Measurements from ENCODE around the gene NANOS2.

DNA sequence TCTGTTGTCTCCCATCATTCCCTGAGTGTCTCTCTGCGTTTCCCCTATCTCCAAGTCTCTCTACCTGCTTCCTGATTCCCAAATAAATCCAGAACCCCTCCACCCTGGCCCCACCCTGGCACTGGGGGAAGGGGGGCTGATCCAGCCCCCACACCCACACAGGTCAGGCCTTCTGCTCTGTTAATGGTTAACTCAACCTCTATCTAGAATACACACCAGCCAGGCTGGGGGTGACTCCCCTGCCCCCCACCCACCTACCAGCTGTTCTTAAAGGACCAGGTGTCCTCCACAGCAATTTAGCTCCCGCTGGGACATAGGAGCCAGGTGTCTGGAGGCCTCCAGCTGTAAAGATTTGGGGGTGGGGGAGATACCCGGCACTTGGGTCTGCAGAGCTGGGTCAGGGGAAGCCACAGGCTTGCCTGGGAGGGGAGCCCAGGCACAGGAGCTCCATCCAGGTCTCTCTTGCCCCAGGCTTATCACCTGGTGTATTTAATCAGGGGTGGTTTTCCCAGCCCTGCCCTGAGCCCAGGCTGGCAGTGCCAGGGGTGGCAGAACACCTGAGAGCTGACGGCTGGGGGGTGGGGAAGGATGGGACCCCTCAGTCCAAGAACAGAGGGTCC is 32.6 kb downstream of the NANOS2 start:
- TF ChIP-seq, protein P1, sequence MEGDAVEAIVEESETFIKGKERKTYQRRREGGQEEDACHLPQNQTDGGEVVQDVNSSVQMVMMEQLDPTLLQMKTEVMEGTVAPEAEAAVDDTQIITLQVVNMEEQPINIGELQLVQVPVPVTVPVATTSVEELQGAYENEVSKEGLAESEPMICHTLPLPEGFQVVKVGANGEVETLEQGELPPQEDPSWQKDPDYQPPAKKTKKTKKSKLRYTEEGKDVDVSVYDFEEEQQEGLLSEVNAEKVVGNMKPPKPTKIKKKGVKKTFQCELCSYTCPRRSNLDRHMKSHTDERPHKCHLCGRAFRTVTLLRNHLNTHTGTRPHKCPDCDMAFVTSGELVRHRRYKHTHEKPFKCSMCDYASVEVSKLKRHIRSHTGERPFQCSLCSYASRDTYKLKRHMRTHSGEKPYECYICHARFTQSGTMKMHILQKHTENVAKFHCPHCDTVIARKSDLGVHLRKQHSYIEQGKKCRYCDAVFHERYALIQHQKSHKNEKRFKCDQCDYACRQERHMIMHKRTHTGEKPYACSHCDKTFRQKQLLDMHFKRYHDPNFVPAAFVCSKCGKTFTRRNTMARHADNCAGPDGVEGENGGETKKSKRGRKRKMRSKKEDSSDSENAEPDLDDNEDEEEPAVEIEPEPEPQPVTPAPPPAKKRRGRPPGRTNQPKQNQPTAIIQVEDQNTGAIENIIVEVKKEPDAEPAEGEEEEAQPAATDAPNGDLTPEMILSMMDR (IDR thresholded peaks at IDR 0.05) = no peak
- TF ChIP-seq POLR2A (IDR thresholded peaks at IDR 0.05) = no peak
